A673 (cell line): ENCODE data around the gene ADAMTS3. TPM values are rescaled to one million over a fixed set of nuclear protein-coding genes. Genes with fewer than 3 reads are reported as not detected.

ENCODE experiments used
- BruUV-seq: library from RNA; stranded (reverse); fragments of 400-500 nt; replicated peaks from 2 replicates; lab custom pipeline; 2021; lab: Mats Ljungman, UMichigan
- CTCF ChIA-PET: fragments of 300-600 bp; sonication (Branson Sonifier 250); formaldehyde crosslinking; loops from one replicate; lab custom pipeline; 2022; ENCODE audit warnings: antibody characterized with exemption; lab: Charles Lee
- POLR2A ChIA-PET: fragments of 300-600 bp; sonication (Branson Sonifier 250); formaldehyde crosslinking; loops from one replicate; lab custom pipeline; 2022; ENCODE audit warnings: antibody characterized with exemption; ENCODE audit not compliant: low non-redundant PET; lab: Charles Lee
- DNase-seq: peaks from one replicate; pipeline ENCODE4 v3.0.0-alpha.2; 2015; ENCODE audit warnings: low spot score
- H3K27ac ChIP-seq: fragments of 200-600 bp; sonication (generic); 2 replicates; pipeline ENCODE4 v1.5.1; 2016; ENCODE audit warnings: mixed run types, low read depth, mild to moderate bottlenecking, mixed read lengths, antibody characterized with exemption, low read length; ENCODE audit not compliant: poor library complexity, severe bottlenecking
- H3K27me3 ChIP-seq: fragments of 200-600 bp; sonication (generic); replicated peaks from 2 replicates; pipeline ENCODE4 v1.6.1; 2017; ENCODE audit warnings: mixed run types, low read depth, mild to moderate bottlenecking, mixed read lengths, antibody characterized with exemption, low read length; ENCODE audit not compliant: insufficient read depth, poor library complexity
- H3K36me3 ChIP-seq: fragments of 200-600 bp; sonication (generic); 2 replicates; pipeline ENCODE4 v1.6.1; 2016; ENCODE audit warnings: mixed run types, mild to moderate bottlenecking, mixed read lengths, antibody characterized with exemption, low read length; ENCODE audit not compliant: insufficient read depth, poor library complexity, severe bottlenecking
- H3K4me1 ChIP-seq: fragments of 200-600 bp; sonication (generic); 2 replicates; pipeline ENCODE4 v1.6.1; 2017; ENCODE audit warnings: mixed run types, mild to moderate bottlenecking, mixed read lengths, antibody characterized with exemption, low read length; ENCODE audit not compliant: insufficient read depth, poor library complexity, severe bottlenecking
- H3K4me3 ChIP-seq: fragments of 200-600 bp; sonication (generic); 2 replicates; pipeline ENCODE4 v1.5.1; 2016; ENCODE audit warnings: low read depth, mixed run types, mild to moderate bottlenecking, mixed read lengths, low read length; ENCODE audit not compliant: poor library complexity, severe bottlenecking
- H3K9me3 ChIP-seq: fragments of 200-600 bp; sonication (generic); 2 replicates; pipeline ENCODE4 v1.6.1; 2016; ENCODE audit warnings: mixed run types, low read depth, mild to moderate bottlenecking, mixed read lengths, antibody characterized with exemption, low read length; ENCODE audit not compliant: poor library complexity, severe bottlenecking
- CTCF ChIP-seq: fragments of 300-800, 200-600 bp; sonication (generic); conservative IDR thresholded peaks from 2 replicates; pipeline ENCODE4 v1.5.1; 2017; ENCODE audit warnings: low read depth, mild to moderate bottlenecking, antibody characterized with exemption, low read length, moderate library complexity, mixed read lengths
- EZH2 ChIP-seq: fragments of 200-600 bp; sonication (generic); IDR thresholded peaks from 2 replicates; pipeline ENCODE4 v1.6.1; 2017; ENCODE audit warnings: borderline replicate concordance, low read depth, mild to moderate bottlenecking, mixed read lengths, antibody characterized with exemption, low read length; ENCODE audit not compliant: poor library complexity, severe bottlenecking
- intact Hi-C: fragments of 100-400 bp; cut with micrococcal nuclease; formaldehyde crosslinking; loops from one replicate; pipeline ENCODE4 v1.10.0; 2022; ENCODE audit not compliant: unreplicated experiment
- total RNA-seq: library from RNA; stranded (reverse); gene quantifications from 2 replicates; pipeline ENCODE4 v1.2.3, GENCODE V29; 2021

Gene ADAMTS3
- total RNA-seq, 1 experiment from 2014 or later: 0.17 TPM

- DNase-seq: no peak
- ChIA-PET POLR2A (no interaction called here), CTCF (no interaction called here)
- Histone ChIP-seq H3K4me3 (no peak overlapping the region), H3K9me3 (no peaks in the 10 kb centered on the region), H3K27me3 (no peaks in the 10 kb centered on the region), H3K36me3 (no peaks in the 10 kb centered on the region), H3K4me1 (no peaks in the 10 kb centered on the region), H3K27ac (no peak overlapping the region)
- intact Hi-C loops: no loop called here
- no TSS peak for BruUV-seq
- TF ChIP-seq CTCF: no peak
- no peak for TF ChIP-seq EZH2
These were observed 136.0 kb downstream of the ADAMTS3 start for GRCh38 chr4:72432975-72433374.

- intact Hi-C loops: no loop called here
- BruUV-seq: no TSS peak
- ChIA-PET POLR2A (no interaction called here), CTCF (no interaction called here)
- Histone ChIP-seq H3K27ac (no peak overlapping the region), H3K9me3 (no peaks in the 10 kb centered on the region), H3K36me3 (no peaks in the 10 kb centered on the region), H3K4me3 (no peak overlapping the region), H3K4me1 (no peaks in the 10 kb centered on the region), H3K27me3 (no peaks in the 10 kb centered on the region)
- TF ChIP-seq CTCF (no peak), EZH2 (no peak)
- DNase-seq: no peak
These were observed 136.7 kb downstream of the ADAMTS3 start for GRCh38 chr4:72432282-72432681.

GRCh38 chr4:72430988-72431387 lies 138.0 kb downstream of the ADAMTS3 start:
- ChIA-PET POLR2A (no interaction called here), CTCF (no interaction called here)
- H3K27me3 ChIP-seq: no peaks in the 10 kb centered on the region
- no peaks in the 10 kb centered on the region for H3K4me1 ChIP-seq
- BruUV-seq: no TSS peak
- no peaks in the 10 kb centered on the region for H3K36me3 ChIP-seq
- no peaks in the 10 kb centered on the region for H3K9me3 ChIP-seq
- TF ChIP-seq EZH2: no peak
- TF ChIP-seq CTCF: no peak
- no peak overlapping the region for H3K4me3 ChIP-seq
- no peak for DNase-seq
- H3K27ac ChIP-seq: no peak overlapping the region
- intact Hi-C loops: no loop called here
